Measurements from ENCODE around the gene CUX1.

DNA sequence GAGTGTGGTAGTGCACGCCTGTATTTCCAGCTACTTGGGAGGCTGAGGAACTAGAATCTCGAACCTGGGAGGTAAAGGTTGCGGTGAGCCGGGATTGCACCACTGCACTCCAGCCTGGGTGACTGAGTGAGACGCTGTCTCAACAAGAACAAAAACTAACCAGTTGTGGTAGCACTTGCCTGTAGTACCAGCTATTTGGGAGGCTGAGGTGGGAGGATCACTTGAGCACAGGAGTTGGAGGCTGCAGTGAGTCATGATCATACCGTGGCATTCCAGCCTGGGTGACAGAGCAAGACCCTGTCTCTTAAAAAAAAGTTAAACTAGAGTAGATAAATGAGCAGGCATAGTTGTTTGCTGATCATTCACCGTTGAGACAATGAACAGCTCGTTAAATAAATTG, 48.9 kb downstream of the CUX1 start:
- TF ChIP-seq POLR2A (IDR thresholded peaks at IDR 0.05; ENCODE audit: low read depth, low read length) (no peak), POLR2AphosphoS5 (IDR thresholded peaks at IDR 0.05; ENCODE audit: low read depth, low read length) (no peak)

Data from GM12892 (cell line).